ENCODE data around the gene RANBP3. TPM values are rescaled to one million over a fixed set of nuclear protein-coding genes. Genes with fewer than 3 reads are reported as not detected.
A peak's percentile ranks its signal among the peaks of the same experiment; 100 is the strongest.

RANBP3 gene
- total RNA-seq, 6 experiments from 2014 or later, result 57.6 to 80.9 (median 70.4) TPM

- Mint-ChIP-seq H3K9me3 (no peaks in the 10 kb centered on the region), H3K27me3 (ENCODE audit: insufficient read depth) (peaks cover 2% of the 10 kb centered on the region), H3K27ac (no peak overlapping the region), H3K4me1 (ENCODE audit: low read depth) (peaks cover 10% of the 10 kb centered on the region), H3K36me3 (ENCODE audit: low read depth) (peaks cover 20% of the 10 kb centered on the region), H3K4me3 (no peak overlapping the region)
- no peak for DNase-seq
- TF ChIP-seq, protein P1, sequence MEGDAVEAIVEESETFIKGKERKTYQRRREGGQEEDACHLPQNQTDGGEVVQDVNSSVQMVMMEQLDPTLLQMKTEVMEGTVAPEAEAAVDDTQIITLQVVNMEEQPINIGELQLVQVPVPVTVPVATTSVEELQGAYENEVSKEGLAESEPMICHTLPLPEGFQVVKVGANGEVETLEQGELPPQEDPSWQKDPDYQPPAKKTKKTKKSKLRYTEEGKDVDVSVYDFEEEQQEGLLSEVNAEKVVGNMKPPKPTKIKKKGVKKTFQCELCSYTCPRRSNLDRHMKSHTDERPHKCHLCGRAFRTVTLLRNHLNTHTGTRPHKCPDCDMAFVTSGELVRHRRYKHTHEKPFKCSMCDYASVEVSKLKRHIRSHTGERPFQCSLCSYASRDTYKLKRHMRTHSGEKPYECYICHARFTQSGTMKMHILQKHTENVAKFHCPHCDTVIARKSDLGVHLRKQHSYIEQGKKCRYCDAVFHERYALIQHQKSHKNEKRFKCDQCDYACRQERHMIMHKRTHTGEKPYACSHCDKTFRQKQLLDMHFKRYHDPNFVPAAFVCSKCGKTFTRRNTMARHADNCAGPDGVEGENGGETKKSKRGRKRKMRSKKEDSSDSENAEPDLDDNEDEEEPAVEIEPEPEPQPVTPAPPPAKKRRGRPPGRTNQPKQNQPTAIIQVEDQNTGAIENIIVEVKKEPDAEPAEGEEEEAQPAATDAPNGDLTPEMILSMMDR (IDR thresholded peaks at IDR 0.05), result peak; percentile 60
Measured at GRCh38 chr19:5997371-5997770, 19.4 kb upstream of the RANBP3 start.

DNA sequence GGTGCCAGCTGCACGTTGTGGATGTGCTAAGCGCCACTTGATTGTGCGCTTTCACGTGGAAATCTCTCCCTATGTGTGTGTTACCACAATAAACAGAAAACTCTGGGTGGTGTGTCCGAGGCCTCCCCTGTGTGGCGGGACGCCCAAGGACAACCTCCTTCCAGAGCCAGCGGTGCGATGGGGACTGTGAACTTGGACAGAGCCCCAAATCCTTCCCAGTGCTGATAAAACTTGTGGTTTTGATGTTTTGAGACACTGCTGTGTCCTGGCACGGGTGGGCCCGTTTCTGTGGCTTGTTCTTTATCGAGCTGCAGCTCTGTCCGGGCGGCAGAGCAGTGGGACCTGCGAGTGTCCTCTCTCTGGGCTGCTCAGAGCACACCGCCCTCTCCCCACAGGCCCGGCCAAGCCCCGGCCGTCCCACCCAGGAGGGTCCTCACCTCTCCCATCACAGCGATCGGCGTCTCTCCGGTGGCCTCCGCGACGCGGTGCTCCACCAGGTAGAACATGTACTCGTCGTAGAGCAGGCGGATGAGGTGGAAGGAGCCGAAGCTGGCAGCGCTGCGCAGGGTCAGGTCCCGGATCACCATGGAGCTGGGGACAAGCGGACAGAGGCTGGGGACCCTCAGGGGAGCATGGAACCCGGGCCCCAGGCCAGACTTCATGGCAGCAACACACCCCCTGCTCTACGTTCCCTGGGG is 18.8 kb upstream of the RANBP3 start:
- no peak overlapping the region for H3K4me3 Mint-ChIP-seq
- no peak overlapping the region for H3K27ac Mint-ChIP-seq
- peaks cover 10% of the 10 kb centered on the region for H3K4me1 Mint-ChIP-seq (ENCODE audit: low read depth)
- TF ChIP-seq, protein P1 (IDR thresholded peaks at IDR 0.05), result no peak
- no peak for DNase-seq
- H3K9me3 Mint-ChIP-seq, result no peaks in the 10 kb centered on the region
- H3K36me3 Mint-ChIP-seq (ENCODE audit: low read depth), result peaks cover 20% of the 10 kb centered on the region
- peaks cover 2% of the 10 kb centered on the region for H3K27me3 Mint-ChIP-seq (ENCODE audit: insufficient read depth)

DNA sequence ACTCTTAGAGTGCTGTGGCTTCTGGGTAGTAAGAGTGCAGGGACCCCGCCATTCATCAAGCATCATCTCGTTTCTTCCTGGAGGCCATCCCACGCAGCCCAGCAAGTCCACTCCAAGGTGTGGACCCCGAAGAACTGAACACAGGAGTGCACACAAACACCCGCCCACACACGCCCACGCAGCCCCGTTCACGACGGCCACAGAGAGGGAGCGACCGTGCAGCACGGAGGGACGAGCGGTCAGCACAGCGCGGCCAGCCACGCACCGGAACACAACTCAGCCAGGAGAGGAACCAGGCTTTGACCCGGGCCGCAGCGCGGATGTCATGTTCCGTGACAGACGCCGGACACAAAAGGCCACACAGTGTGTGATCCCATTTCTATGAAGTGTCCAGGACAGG is 18.2 kb upstream of the RANBP3 start:
- Mint-ChIP-seq H3K27me3 (ENCODE audit: insufficient read depth) (peaks cover 2% of the 10 kb centered on the region), H3K4me3 (no peak overlapping the region), H3K9me3 (no peaks in the 10 kb centered on the region), H3K36me3 (ENCODE audit: low read depth) (peaks cover 23% of the 10 kb centered on the region), H3K27ac (no peak overlapping the region), H3K4me1 (ENCODE audit: low read depth) (peaks cover 10% of the 10 kb centered on the region)
- no peak for DNase-seq
- TF ChIP-seq, protein P1 (IDR thresholded peaks at IDR 0.05), result no peak

GRCh38 chr19:5995606-5996005 is 17.7 kb upstream of the RANBP3 start:
- Mint-ChIP-seq H3K36me3 (ENCODE audit: low read depth) (peaks cover 18% of the 10 kb centered on the region), H3K4me1 (ENCODE audit: low read depth) (peaks cover 10% of the 10 kb centered on the region), H3K27me3 (ENCODE audit: insufficient read depth) (peaks cover 2% of the 10 kb centered on the region; the same call in 1 of the 2 replicates), H3K4me3 (no peak overlapping the region), H3K27ac (no peak overlapping the region), H3K9me3 (no peaks in the 10 kb centered on the region)
- no peak for DNase-seq
- TF ChIP-seq, protein P1 (IDR thresholded peaks at IDR 0.05), result no peak

DNA sequence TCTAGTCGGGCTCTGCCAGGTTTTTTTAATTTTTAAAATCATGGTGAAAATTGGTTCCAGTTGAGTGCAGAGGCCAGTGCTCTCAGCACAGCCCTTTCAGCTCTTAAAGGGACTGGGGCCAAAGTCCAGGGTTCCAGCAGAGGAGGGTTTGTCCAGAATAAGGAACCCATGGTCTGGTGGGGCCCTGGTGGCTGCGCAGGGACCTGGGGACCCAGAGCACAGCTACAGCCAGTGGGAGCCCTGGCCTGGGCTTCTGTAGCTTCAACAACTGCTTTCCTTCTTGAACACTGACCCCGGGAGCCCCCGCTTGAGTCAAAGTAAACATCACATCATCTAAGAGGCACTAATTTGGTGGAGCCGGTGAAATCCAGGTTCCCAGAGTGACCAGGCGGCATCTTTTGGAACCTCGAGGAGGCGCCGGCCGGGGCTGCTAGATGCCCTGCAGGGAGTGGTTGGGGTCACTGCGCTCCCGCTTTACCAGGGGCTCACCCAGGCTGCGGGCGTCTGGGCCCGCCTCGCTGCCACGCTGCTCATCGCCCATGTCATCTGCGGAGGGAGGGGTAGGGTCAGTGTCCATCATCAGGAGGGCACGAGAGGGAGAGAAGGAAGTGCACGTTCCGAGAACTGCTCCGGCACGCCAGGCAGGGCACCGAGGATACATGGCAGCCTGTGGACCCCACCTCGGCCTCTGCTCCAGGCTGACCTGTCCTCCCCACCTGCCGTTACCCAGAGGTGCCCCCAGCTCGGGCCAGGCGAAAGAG is 16.6 kb upstream of the RANBP3 start:
- no peak overlapping the region for H3K4me3 Mint-ChIP-seq
- DNase-seq, result no peak
- H3K27ac Mint-ChIP-seq, result no peak overlapping the region
- H3K4me1 Mint-ChIP-seq (ENCODE audit: low read depth), result peaks cover 10% of the 10 kb centered on the region
- H3K36me3 Mint-ChIP-seq (ENCODE audit: low read depth), result peaks cover 11% of the 10 kb centered on the region; the same call in 1 of the 2 replicates
- TF ChIP-seq, protein P1 (IDR thresholded peaks at IDR 0.05), result no peak
- H3K27me3 Mint-ChIP-seq (ENCODE audit: insufficient read depth), result peaks cover 2% of the 10 kb centered on the region
- no peaks in the 10 kb centered on the region for H3K9me3 Mint-ChIP-seq

Measured in HFFc6 (cell line).